Measurements from ENCODE around the gene TCF7L1.

TCF7L1 gene

DNA sequence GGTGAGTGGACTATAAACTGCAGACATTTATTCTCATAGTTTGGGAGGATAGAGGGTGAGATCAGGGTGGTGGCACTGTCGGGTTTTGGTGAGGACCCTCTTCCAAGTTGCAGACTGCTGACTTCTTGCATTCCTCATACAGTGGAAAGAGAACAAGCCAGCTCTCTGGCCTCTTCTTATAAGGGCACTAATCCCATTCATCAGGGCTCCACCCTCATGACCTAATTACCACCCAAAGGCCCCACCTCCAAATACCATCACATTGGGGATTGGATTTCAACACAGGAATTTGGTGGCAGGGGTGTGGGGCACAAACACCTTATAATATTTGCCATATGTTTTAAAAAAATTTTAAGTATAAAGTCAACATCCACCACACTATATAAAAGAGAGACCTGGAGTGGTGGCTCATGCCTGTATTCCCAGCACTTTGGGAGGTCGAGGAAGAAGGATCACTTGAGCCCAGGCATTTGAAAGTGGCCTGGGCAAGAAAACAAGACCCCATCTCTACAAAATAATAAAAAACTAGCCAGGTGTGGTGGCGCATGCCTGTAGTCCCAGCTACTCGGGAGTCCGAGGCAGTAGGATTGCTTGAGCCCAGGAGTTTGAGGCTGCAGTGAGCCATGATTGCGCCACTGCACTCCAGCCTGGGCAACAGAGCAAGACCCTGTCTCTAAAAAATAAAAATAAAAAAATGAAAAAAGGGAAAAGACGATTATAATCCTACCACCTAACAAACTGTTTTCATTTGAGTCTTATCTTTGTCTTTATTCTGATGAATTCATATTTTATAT lies 44.0 kb downstream of the TCF7L1 start:
- Histone ChIP-seq H3K27ac (ENCODE audit: low read depth, low read length, poor library complexity, severe bottlenecking) (no peak overlapping the region), H3K4me1 (ENCODE audit: insufficient read depth, low read length, severe bottlenecking) (no peaks in the 10 kb centered on the region), H3K27me3 (ENCODE audit: insufficient read depth, low read length) (no peaks in the 10 kb centered on the region), H3K9me2 (ENCODE audit: low read depth, low read length) (no peaks in the 10 kb centered on the region), H3K9me3 (ENCODE audit: low read length) (no peaks in the 10 kb centered on the region), H3F3A (ENCODE audit: insufficient read depth, low read length) (no peaks in the 10 kb centered on the region), H3K4me3 (ENCODE audit: low read depth, low read length, poor library complexity, severe bottlenecking) (no peak overlapping the region), H2AFZ (ENCODE audit: low read length) (no peak overlapping the region), H3K9ac (ENCODE audit: low read length) (no peak overlapping the region), H3K79me2 (ENCODE audit: insufficient read depth, low read length) (no peaks in the 10 kb centered on the region), H3K4me2 (ENCODE audit: low read length) (no peak overlapping the region), H4K20me1 (ENCODE audit: insufficient read depth, low read length) (no peaks in the 10 kb centered on the region), H3K36me3 (ENCODE audit: insufficient read depth, low read length) (no peaks in the 10 kb centered on the region)
- TF ChIP-seq, protein P1, sequence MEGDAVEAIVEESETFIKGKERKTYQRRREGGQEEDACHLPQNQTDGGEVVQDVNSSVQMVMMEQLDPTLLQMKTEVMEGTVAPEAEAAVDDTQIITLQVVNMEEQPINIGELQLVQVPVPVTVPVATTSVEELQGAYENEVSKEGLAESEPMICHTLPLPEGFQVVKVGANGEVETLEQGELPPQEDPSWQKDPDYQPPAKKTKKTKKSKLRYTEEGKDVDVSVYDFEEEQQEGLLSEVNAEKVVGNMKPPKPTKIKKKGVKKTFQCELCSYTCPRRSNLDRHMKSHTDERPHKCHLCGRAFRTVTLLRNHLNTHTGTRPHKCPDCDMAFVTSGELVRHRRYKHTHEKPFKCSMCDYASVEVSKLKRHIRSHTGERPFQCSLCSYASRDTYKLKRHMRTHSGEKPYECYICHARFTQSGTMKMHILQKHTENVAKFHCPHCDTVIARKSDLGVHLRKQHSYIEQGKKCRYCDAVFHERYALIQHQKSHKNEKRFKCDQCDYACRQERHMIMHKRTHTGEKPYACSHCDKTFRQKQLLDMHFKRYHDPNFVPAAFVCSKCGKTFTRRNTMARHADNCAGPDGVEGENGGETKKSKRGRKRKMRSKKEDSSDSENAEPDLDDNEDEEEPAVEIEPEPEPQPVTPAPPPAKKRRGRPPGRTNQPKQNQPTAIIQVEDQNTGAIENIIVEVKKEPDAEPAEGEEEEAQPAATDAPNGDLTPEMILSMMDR (IDR thresholded peaks at IDR 0.05; ENCODE audit: low read length) = no peak
- TF ChIP-seq EZH2 (IDR thresholded peaks at IDR 0.05; ENCODE audit: borderline replicate concordance, low read length) = no peak

DNA sequence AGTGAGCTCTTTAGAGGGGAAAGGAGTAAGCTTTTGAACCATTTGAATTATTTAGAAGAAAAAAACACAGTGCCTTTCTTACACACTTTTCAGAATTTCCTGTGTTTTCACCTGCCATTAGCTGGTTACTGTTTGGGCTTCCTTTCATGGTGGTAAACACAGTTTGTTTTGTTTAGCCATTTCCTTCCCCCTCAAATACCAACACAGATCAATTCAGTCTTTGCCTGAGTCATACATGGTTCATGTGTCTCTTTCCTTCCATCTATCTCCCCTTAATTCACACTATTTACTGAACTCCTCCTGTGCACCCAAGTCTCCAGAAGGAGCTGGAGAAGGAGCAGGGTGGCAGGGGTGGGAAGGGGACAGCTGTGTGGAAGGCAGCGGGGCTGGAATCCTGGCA lies 45.0 kb downstream of the TCF7L1 start:
- Histone ChIP-seq H3K36me3 (ENCODE audit: insufficient read depth, low read length) (no peaks in the 10 kb centered on the region), H3K4me3 (ENCODE audit: low read depth, low read length, poor library complexity, severe bottlenecking) (no peak overlapping the region), H3K4me2 (ENCODE audit: low read length) (no peak overlapping the region), H3K27ac (ENCODE audit: low read depth, low read length, poor library complexity, severe bottlenecking) (no peak overlapping the region), H3K9ac (ENCODE audit: low read length) (no peak overlapping the region), H4K20me1 (ENCODE audit: insufficient read depth, low read length) (no peaks in the 10 kb centered on the region), H3K9me3 (ENCODE audit: low read length) (no peaks in the 10 kb centered on the region), H3K27me3 (ENCODE audit: insufficient read depth, low read length) (no peaks in the 10 kb centered on the region), H3F3A (ENCODE audit: insufficient read depth, low read length) (no peaks in the 10 kb centered on the region), H3K79me2 (ENCODE audit: insufficient read depth, low read length) (no peaks in the 10 kb centered on the region), H3K4me1 (ENCODE audit: insufficient read depth, low read length, severe bottlenecking) (no peaks in the 10 kb centered on the region), H3K9me2 (ENCODE audit: low read depth, low read length) (no peaks in the 10 kb centered on the region), H2AFZ (ENCODE audit: low read length) (no peak overlapping the region)
- no peak for TF ChIP-seq EZH2 (IDR thresholded peaks at IDR 0.05; ENCODE audit: borderline replicate concordance, low read length)
- TF ChIP-seq, protein P1 (IDR thresholded peaks at IDR 0.05; ENCODE audit: low read length) = no peak

DNA sequence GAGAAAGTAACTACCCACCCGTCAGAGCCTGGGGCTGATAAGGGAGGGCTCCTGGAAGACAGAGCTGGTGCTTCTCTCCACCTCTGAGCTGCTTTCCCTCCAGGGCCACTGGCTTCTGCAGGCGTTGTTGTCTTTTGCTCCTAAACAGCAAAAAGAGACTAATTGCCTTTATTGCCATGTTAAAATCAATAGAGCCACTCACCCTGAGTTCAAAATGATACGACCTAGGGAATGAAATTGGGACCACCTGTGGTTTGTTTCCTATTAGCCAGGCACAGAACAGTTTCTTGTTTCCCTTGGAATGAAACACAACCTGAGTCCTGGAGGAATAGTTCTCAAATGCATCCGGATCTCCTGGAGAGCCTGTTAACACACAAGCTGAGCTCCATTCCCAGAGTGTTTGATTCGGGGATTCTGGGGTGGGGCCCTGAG lies 45.8 kb downstream of the TCF7L1 start:
- H3K4me3 ChIP-seq (ENCODE audit: low read depth, low read length, poor library complexity, severe bottlenecking) = no peak overlapping the region
- no peaks in the 10 kb centered on the region for H3K4me1 ChIP-seq (ENCODE audit: insufficient read depth, low read length, severe bottlenecking)
- H3K36me3 ChIP-seq (ENCODE audit: insufficient read depth, low read length) = no peaks in the 10 kb centered on the region
- H3K9me3 ChIP-seq (ENCODE audit: low read length) = no peaks in the 10 kb centered on the region
- no peaks in the 10 kb centered on the region for H3K27me3 ChIP-seq (ENCODE audit: insufficient read depth, low read length)
- H3K9ac ChIP-seq (ENCODE audit: low read length) = no peak overlapping the region
- H2AFZ ChIP-seq (ENCODE audit: low read length) = no peak overlapping the region
- no peaks in the 10 kb centered on the region for H4K20me1 ChIP-seq (ENCODE audit: insufficient read depth, low read length)
- H3K79me2 ChIP-seq (ENCODE audit: insufficient read depth, low read length) = no peaks in the 10 kb centered on the region
- no peak overlapping the region for H3K4me2 ChIP-seq (ENCODE audit: low read length)
- no peaks in the 10 kb centered on the region for H3K9me2 ChIP-seq (ENCODE audit: low read depth, low read length)
- TF ChIP-seq, protein P1 (IDR thresholded peaks at IDR 0.05; ENCODE audit: low read length) = no peak
- TF ChIP-seq EZH2 (IDR thresholded peaks at IDR 0.05; ENCODE audit: borderline replicate concordance, low read length) = no peak
- H3F3A ChIP-seq (ENCODE audit: insufficient read depth, low read length) = no peaks in the 10 kb centered on the region
- no peak overlapping the region for H3K27ac ChIP-seq (ENCODE audit: low read depth, low read length, poor library complexity, severe bottlenecking)

Measured in OCI-LY1 (cell line).